ENCODE results near the gene CAMK1G. TPM values are rescaled to one million over a fixed set of nuclear protein-coding genes. Genes with fewer than 3 reads are reported as not detected.

Gene CAMK1G
- total and polyA plus RNA-seq, 2 experiments from 2014 or later = 0.32 to 0.76 TPM

- Mint-ChIP-seq H3K27me3 (ENCODE audit: insufficient read depth, low read depth, poor library complexity) (no peaks in the 10 kb centered on the region), H3K36me3 (ENCODE audit: low read depth) (no peaks in the 10 kb centered on the region), H3K27ac (no peak overlapping the region), H3K4me3 (no peak overlapping the region), H3K4me1 (peaks cover 16% of the 10 kb centered on the region), H3K9me3 (no peaks in the 10 kb centered on the region)
- H3K27ac ChIP-seq (ENCODE audit: low read depth) = no peak overlapping the region
- no peaks in the 10 kb centered on the region for H3K79me2 ChIP-seq (replicated peaks; ENCODE audit: insufficient read depth)
- no peaks in the 10 kb centered on the region for H3K27me3 ChIP-seq (ENCODE audit: insufficient read depth)
- H3F3A ChIP-seq (replicated peaks; ENCODE audit: low read depth) = no peaks in the 10 kb centered on the region
- H3K4me2 ChIP-seq = no peak overlapping the region
- ATAC-seq (no peak), DNase-seq (ENCODE audit: low spot score) (no peak)
- H4K20me1 ChIP-seq (replicated peaks; ENCODE audit: insufficient read depth) = no peaks in the 10 kb centered on the region
- peaks cover 27% of the 10 kb centered on the region; the same call in 1 of the 2 replicates for H3K9me2 ChIP-seq (ENCODE audit: insufficient read depth)
- no peak overlapping the region for H3K4me3 ChIP-seq
- no peaks in the 10 kb centered on the region for H3K36me3 ChIP-seq (ENCODE audit: insufficient read depth)
- H3K4me1 ChIP-seq (ENCODE audit: insufficient read depth) = 0 out of 2 replicates have a peak, but pooled peaks cover 9% of the 10 kb centered on the region
- TF ChIP-seq JUNB (IDR thresholded peaks at IDR 0.05; ENCODE audit: unreplicated experiment) = no peak
- TF ChIP-seq ZNF114 (CRISPR knock-in tag; IDR thresholded peaks at IDR 0.05) = no peak
- no peak for TF ChIP-seq REST (IDR thresholded peaks at IDR 0.05; ENCODE audit: unreplicated experiment)
- no peak for TF ChIP-seq EZH2 (IDR thresholded peaks at IDR 0.05; ENCODE audit: low read depth, unreplicated experiment)
- TF ChIP-seq EZH2phosphoT487 (IDR thresholded peaks at IDR 0.05; ENCODE audit: unreplicated experiment) = no peak
- no peak for TF ChIP-seq POLR2AphosphoS5 (IDR thresholded peaks at IDR 0.05; ENCODE audit: low read depth)
- TF ChIP-seq ZNF331 (CRISPR knock-in tag; IDR thresholded peaks at IDR 0.05; ENCODE audit: low read depth) = no peak
- no peak for TF ChIP-seq STAT1 (IDR thresholded peaks at IDR 0.05; ENCODE audit: unreplicated experiment)
- TF ChIP-seq NANOG (IDR thresholded peaks at IDR 0.05; ENCODE audit: borderline replicate concordance) = no peak
- TF ChIP-seq CTCF (conservative IDR thresholded peaks at IDR 0.05; ENCODE audit: low read depth in 2 of 2) = no peak
- no peak for TF ChIP-seq CREB1 (CRISPR knock-in tag; IDR thresholded peaks at IDR 0.05; ENCODE audit: low read depth)
- no peak for TF ChIP-seq ETS1 (IDR thresholded peaks at IDR 0.05)
- no peak for TF ChIP-seq ZNF462 (CRISPR knock-in tag; IDR thresholded peaks at IDR 0.05)
- no peak overlapping the region for H2AFZ ChIP-seq
Measured at GRCh38 chr1:209539576-209539975, 43.9 kb upstream of the CAMK1G start.
